GM18861 (cell line): Measurements from ENCODE around the gene ASB4.

Source experiments
- ATAC-seq: cut with Tn5 transposase; IDR thresholded peaks from one replicate; pipeline ENCODE4 v1.9.1; 2021; ENCODE audit not compliant: unreplicated experiment

The ASB4 gene

GRCh38 chr7:95525503-95525902 lies 39.8 kb downstream of the ASB4 start:
- no peak for ATAC-seq

GRCh38 chr7:95526128-95526738 lies 40.5 kb downstream of the ASB4 start:
- no peak for ATAC-seq

GRCh38 chr7:95527033-95527775 lies 41.5 kb downstream of the ASB4 start:
- ATAC-seq = peak; percentile 62

- no peak for ATAC-seq
These were observed 42.1 kb downstream of the ASB4 start for GRCh38 chr7:95527776-95528250.

GRCh38 chr7:95529701-95530100 lies 44.0 kb downstream of the ASB4 start:
- no peak for ATAC-seq

GRCh38 chr7:95530881-95531280 lies 45.1 kb downstream of the ASB4 start:
- no peak for ATAC-seq

GRCh38 chr7:95531605-95532219 lies 46.0 kb downstream of the ASB4 start:
- ATAC-seq = no peak

GRCh38 chr7:95534796-95535195 lies 49.1 kb downstream of the ASB4 start:
- no peak for ATAC-seq

- ATAC-seq = no peak
These were observed 49.9 kb downstream of the ASB4 start for GRCh38 chr7:95535662-95536061.

GRCh38 chr7:95536656-95537311 lies 51.0 kb downstream of the ASB4 start:
- ATAC-seq = no peak

- no peak for ATAC-seq
These were observed 51.7 kb downstream of the ASB4 start for GRCh38 chr7:95537468-95537867.

GRCh38 chr7:95539426-95539825 lies 53.7 kb downstream of the ASB4 start:
- no peak for ATAC-seq

GRCh38 chr7:95540366-95540765 lies 54.6 kb downstream of the ASB4 start:
- ATAC-seq = no peak

- no peak for ATAC-seq
These were observed 57.6 kb downstream of the ASB4 start for GRCh38 chr7:95543312-95543711.

- ATAC-seq = no peak
These were observed 58.4 kb downstream of the ASB4 start for GRCh38 chr7:95544171-95544570.

GRCh38 chr7:95545007-95545615 lies 59.4 kb downstream of the ASB4 start:
- ATAC-seq = no peak

GRCh38 chr7:95545673-95546072 lies 59.9 kb downstream of the ASB4 start:
- ATAC-seq = no peak

GRCh38 chr7:95546647-95547046 lies 60.9 kb downstream of the ASB4 start:
- ATAC-seq = no peak

- no peak for ATAC-seq
These were observed 61.9 kb downstream of the ASB4 start for GRCh38 chr7:95547361-95548348.
